ENCODE measurements around the gene LRWD1.

DNA sequence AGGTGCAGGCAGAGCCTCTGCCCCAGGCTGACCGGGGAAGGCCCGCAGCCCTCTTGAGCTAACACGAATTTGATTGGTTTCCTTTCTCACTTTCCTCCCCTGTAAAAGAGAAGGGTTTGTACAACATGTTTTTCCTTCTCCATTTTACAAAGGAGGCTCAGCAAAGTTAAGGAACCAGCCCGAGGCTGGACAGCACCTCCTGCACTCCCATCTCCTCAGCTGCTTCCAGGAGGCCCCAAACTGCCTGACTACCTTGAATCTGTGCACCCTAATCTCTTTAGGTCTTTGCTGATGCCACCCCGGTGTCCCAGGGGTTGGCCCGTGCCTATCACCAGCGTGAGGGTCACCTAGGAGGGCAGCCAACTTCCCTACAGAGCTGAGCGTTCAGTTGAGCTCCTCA, 4.3 kb upstream of the LRWD1 start:
- TF ChIP-seq POLR2AphosphoS5 (IDR thresholded peaks at IDR 0.05; ENCODE audit: low read depth, low read length): no peak
- no peak for TF ChIP-seq SIN3A (IDR thresholded peaks at IDR 0.05; ENCODE audit: borderline replicate concordance, insufficient read depth, low read length)
- no peak for TF ChIP-seq REST (IDR thresholded peaks at IDR 0.05; ENCODE audit: insufficient read depth in 1 of 2, low read depth in 2 of 2, low read length in 2 of 2)
- no peak for TF ChIP-seq TAF1 (IDR thresholded peaks at IDR 0.05; ENCODE audit: borderline replicate concordance, insufficient read depth, low read length)
- no peak for TF ChIP-seq FOXP2 (optimal IDR thresholded peaks at IDR 0.05; ENCODE audit: borderline replicate concordance, extremely low read depth, extremely low read length, insufficient read depth)
